A549 (cell line): Measurements from ENCODE around the gene CDADC1. TPM values are rescaled to one million over a fixed set of nuclear protein-coding genes. Genes with fewer than 3 reads are reported as not detected.

ENCODE experiments used
- ATAC-seq, 2 experiments: fragments of 200-7000 bp in 1 of 2; fragments of >200 bp in 1 of 2; cut with Nextera tagmentation in 1 of 2; cut with Tn5 transposase in 1 of 2; 3 replicates each; pipeline versions ENCODE4 v1.8.0 to v1.9.1; 2018 to 2020; ENCODE audit warnings: mild to moderate bottlenecking in 1 of 2, moderate library complexity in 1 of 2
- CTCF ChIA-PET: fragments of 300-600 bp; sonication (Branson Sonifier 250); formaldehyde crosslinking; extraction: SDS; loops from one replicate; lab custom pipeline; 2021; ENCODE audit warnings: antibody characterized with exemption, inconsistent platforms; lab: Yijun Ruan, JAX
- POLR2A ChIA-PET: fragments of 350-600 bp; formaldehyde crosslinking; extraction: SDS; loops from one replicate; lab custom pipeline; 2021; ENCODE audit warnings: antibody characterized with exemption, inconsistent platforms; lab: Yijun Ruan, JAX
- DNase-seq, 2 experiments: peaks; one replicate each; pipeline versions ENCODE4 v3.0.0 to v3.0.0-alpha.2; 2011 to 2016; ENCODE audit warnings: low read depth in 1 of 2, low spot score in 1 of 2
- FAIRE-seq: peaks from 2 replicates; lab custom pipeline; 2011; peaks lifted over from hg19 to GRCh38; lab: Jason Lieb, UNC
- H3K27ac ChIP-seq, 2 experiments: fragments of >200 bp; sonication (Bioruptor Twin); formaldehyde crosslinking; 3 replicates each; pipeline ENCODE4 v1.5.1; 2016 to 2017
- H3K4me1 ChIP-seq: fragments of >200 bp; sonication (Bioruptor Twin); formaldehyde crosslinking; 3 replicates; pipeline ENCODE4 v1.6.1; 2016
- H3K4me2 ChIP-seq: fragments of >200 bp; sonication (Bioruptor Twin); formaldehyde crosslinking; 3 replicates; pipeline ENCODE4 v1.6.1; 2016
- H3K4me3 ChIP-seq: fragments of >200 bp; sonication (Bioruptor Twin); formaldehyde crosslinking; 3 replicates; pipeline ENCODE4 v1.5.1; 2016
- H3K9me3 ChIP-seq: fragments of >200 bp; sonication (Bioruptor Twin); formaldehyde crosslinking; 3 replicates; pipeline ENCODE4 v1.6.1; 2016
- EHMT2 ChIP-seq: fragments of 200-600 bp; sonication (generic); IDR thresholded peaks from 2 replicates; pipeline ENCODE4 v1.6.1; 2016; ENCODE audit warnings: antibody characterized with exemption, low read depth, mild to moderate bottlenecking, moderate library complexity
- FOSB ChIP-seq: fragments of 250-450 bp; sonication (Bioruptor Pico); IDR thresholded peaks from 2 replicates; pipeline ENCODE4 v1.5.0; 2020; ENCODE audit warnings: mild to moderate bottlenecking, moderate library complexity
- FOXS1 ChIP-seq: fragments of 250-450 bp; sonication (Bioruptor Pico); IDR thresholded peaks from 2 replicates; pipeline ENCODE4 v1.5.0; 2020; ENCODE audit warnings: mild to moderate bottlenecking, moderate library complexity
- HDAC2 ChIP-seq: fragments of 200-600 bp; sonication (generic); IDR thresholded peaks from 2 replicates; pipeline ENCODE4 v1.6.1; 2016
- HEYL ChIP-seq: fragments of 250-450 bp; sonication (Bioruptor Pico); IDR thresholded peaks from 2 replicates; pipeline ENCODE4 v1.8.0; 2021; ENCODE audit warnings: mild to moderate bottlenecking, moderate library complexity
- HOXB13 ChIP-seq: fragments of 250-450 bp; sonication (Bioruptor Pico); IDR thresholded peaks from 2 replicates; pipeline ENCODE4 v1.5.0; 2020; ENCODE audit warnings: low read depth, mild to moderate bottlenecking, moderate library complexity
- JUN ChIP-seq, 2 experiments: fragments of >200 bp; sonication (Bioruptor Twin); formaldehyde crosslinking; IDR thresholded peaks; 2 replicates in 1 of 2; 3 replicates in 1 of 2; pipeline ENCODE4 v1.6.1; 2016 to 2017
- KDM5A ChIP-seq: fragments of 200-600 bp; sonication (generic); IDR thresholded peaks from 2 replicates; pipeline ENCODE4 v1.6.1; 2016; ENCODE audit warnings: antibody characterized with exemption, mild to moderate bottlenecking
- MYC ChIP-seq: IDR thresholded peaks from 2 replicates; pipeline ENCODE4 v1.6.1; 2012; ENCODE audit warnings: mild to moderate bottlenecking, inconsistent platforms, low read length, improper control_type of control experiment, borderline replicate concordance
- PHF8 ChIP-seq: fragments of 200-600 bp; sonication (generic); IDR thresholded peaks from 2 replicates; pipeline ENCODE4 v1.6.1; 2016; ENCODE audit warnings: low read depth, mild to moderate bottlenecking, antibody characterized with exemption, moderate library complexity, borderline replicate concordance
- POLR2AphosphoS2 ChIP-seq: conservative IDR thresholded peaks from 2 replicates; pipeline ENCODE4 v1.6.1; 2012; ENCODE audit warnings: low read length, improper control_type of control experiment, inconsistent platforms
- RARB ChIP-seq: fragments of 250-450 bp; sonication (Bioruptor Pico); IDR thresholded peaks from 2 replicates; pipeline ENCODE4 v1.8.0; 2021; ENCODE audit warnings: mild to moderate bottlenecking, moderate library complexity
- RCOR1 ChIP-seq: fragments of 150-350 bp; IDR thresholded peaks from 2 replicates; pipeline ENCODE4 v1.6.1; 2014; ENCODE audit warnings: antibody characterized with exemption, low read length, low read depth
- SREBF2 ChIP-seq: fragments of 450-650 bp; IDR thresholded peaks from 2 replicates; pipeline ENCODE4 v1.6.1; 2014; ENCODE audit warnings: mild to moderate bottlenecking, moderate library complexity
- ZC3H11A ChIP-seq: fragments of 450-650 bp; IDR thresholded peaks from 2 replicates; pipeline ENCODE4 v1.6.1; 2014; ENCODE audit warnings: antibody characterized with exemption, mild to moderate bottlenecking
- ZSCAN20 ChIP-seq: fragments of 250-450 bp; sonication (Bioruptor Pico); IDR thresholded peaks from 2 replicates; pipeline ENCODE4 v1.8.0; 2022; ENCODE audit warnings: mild to moderate bottlenecking, moderate library complexity
- WGBS: methylation state at CpG from one replicate; pipeline ENCODE4 v1.1.6; 2017; ENCODE audit errors: missing lambda C conversion rate; 5-methylcytosine and 5-hydroxymethylcytosine counted together
- polyA plus RNA-seq, 4 experiments: library from polyadenylated mRNA; depleted of rRNA in 3 of 4; stranded (reverse); fragments of >200 nt; fragmentation: RNase III in 1 of 4; extraction: RNeasy Plus Mini Kit Qiagen cat#74134 plus additional on column Dnase treatment in 1 of 4; gene quantifications; 2 replicates in 3 of 4; 3 replicates in 1 of 4; pipeline ENCODE4 v1.2.3, GENCODE V29; 2011 to 2017
- TF ChIP-seq, protein P1 (sequence below): fragments of >200 bp; sonication (Bioruptor Twin); formaldehyde crosslinking; IDR thresholded peaks from 3 replicates; pipeline ENCODE4 v1.6.1; 2016
- TF ChIP-seq, protein P2 (sequence below): fragments of 200-600 bp; sonication (generic); IDR thresholded peaks from 2 replicates; pipeline ENCODE4 v1.6.1; 2016; ENCODE audit warnings: antibody characterized with exemption, mild to moderate bottlenecking, moderate library complexity
- TF ChIP-seq, protein P3 (sequence below): fragments of 150-350 bp; IDR thresholded peaks from 2 replicates; pipeline ENCODE4 v1.6.1; 2014; ENCODE audit warnings: low read depth, mild to moderate bottlenecking, low read length

CDADC1 gene
- polyA plus RNA-seq, 2 of the 4 experiments (the other 2 are of a cell fraction): 4.3 to 9.6 TPM

DNA sequence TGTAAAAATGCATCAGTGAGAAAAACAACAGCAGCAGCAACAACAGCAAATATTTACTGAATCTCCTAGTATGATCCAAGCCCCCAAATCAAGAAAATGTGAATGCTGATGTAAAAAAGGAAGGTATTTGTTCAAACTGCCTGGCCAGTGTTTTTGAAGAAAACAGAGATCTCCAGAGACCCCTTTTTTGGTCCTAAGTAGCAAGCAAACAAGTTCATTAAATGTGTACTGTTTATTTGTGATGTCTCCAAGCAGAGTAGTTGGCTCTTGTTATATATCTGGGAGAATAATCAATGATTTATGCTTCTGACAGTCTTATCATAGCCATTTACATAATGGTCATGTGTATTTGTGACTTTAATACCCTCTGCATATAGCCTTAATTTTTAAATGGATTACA lies 50.7 kb downstream of the CDADC1 start:
- Histone ChIP-seq H3K4me3 (no peak overlapping the region), H3K4me2 (no peak overlapping the region), H3K4me1 (no peaks in the 10 kb centered on the region), H3K27ac (no peak overlapping the region), H3K9me3 (no peaks in the 10 kb centered on the region)
- DNase-seq: no peak
- FAIRE-seq: no peak
- no peak for ATAC-seq
- ChIA-PET POLR2A (no interaction called here), CTCF (interaction anchor here (1.2 to 5.8 kb wide), 2 partner anchors 138 to 309 kb away, joined by 3 to 45 read pairs; no protein-coding TSS in a partner anchor)
- no peak for TF ChIP-seq JUN (IDR thresholded peaks at IDR 0.05)
- TF ChIP-seq KDM5A: no peak
- TF ChIP-seq HEYL (CRISPR knock-in tag): no peak
- TF ChIP-seq, protein P1, sequence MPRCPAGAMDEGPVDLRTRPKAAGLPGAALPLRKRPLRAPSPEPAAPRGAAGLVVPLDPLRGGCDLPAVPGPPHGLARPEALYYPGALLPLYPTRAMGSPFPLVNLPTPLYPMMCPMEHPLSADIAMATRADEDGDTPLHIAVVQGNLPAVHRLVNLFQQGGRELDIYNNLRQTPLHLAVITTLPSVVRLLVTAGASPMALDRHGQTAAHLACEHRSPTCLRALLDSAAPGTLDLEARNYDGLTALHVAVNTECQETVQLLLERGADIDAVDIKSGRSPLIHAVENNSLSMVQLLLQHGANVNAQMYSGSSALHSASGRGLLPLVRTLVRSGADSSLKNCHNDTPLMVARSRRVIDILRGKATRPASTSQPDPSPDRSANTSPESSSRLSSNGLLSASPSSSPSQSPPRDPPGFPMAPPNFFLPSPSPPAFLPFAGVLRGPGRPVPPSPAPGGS: no peak
- TF ChIP-seq FOSB (CRISPR knock-in tag): no peak
- no peak for TF ChIP-seq SREBF2
- no peak for TF ChIP-seq HDAC2
- no peak for TF ChIP-seq PHF8
- TF ChIP-seq, protein P2, sequence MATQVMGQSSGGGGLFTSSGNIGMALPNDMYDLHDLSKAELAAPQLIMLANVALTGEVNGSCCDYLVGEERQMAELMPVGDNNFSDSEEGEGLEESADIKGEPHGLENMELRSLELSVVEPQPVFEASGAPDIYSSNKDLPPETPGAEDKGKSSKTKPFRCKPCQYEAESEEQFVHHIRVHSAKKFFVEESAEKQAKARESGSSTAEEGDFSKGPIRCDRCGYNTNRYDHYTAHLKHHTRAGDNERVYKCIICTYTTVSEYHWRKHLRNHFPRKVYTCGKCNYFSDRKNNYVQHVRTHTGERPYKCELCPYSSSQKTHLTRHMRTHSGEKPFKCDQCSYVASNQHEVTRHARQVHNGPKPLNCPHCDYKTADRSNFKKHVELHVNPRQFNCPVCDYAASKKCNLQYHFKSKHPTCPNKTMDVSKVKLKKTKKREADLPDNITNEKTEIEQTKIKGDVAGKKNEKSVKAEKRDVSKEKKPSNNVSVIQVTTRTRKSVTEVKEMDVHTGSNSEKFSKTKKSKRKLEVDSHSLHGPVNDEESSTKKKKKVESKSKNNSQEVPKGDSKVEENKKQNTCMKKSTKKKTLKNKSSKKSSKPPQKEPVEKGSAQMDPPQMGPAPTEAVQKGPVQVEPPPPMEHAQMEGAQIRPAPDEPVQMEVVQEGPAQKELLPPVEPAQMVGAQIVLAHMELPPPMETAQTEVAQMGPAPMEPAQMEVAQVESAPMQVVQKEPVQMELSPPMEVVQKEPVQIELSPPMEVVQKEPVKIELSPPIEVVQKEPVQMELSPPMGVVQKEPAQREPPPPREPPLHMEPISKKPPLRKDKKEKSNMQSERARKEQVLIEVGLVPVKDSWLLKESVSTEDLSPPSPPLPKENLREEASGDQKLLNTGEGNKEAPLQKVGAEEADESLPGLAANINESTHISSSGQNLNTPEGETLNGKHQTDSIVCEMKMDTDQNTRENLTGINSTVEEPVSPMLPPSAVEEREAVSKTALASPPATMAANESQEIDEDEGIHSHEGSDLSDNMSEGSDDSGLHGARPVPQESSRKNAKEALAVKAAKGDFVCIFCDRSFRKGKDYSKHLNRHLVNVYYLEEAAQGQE: no peak
- TF ChIP-seq RARB (CRISPR knock-in tag): no peak
- no peak for TF ChIP-seq FOXS1 (CRISPR knock-in tag)
- TF ChIP-seq, protein P3, sequence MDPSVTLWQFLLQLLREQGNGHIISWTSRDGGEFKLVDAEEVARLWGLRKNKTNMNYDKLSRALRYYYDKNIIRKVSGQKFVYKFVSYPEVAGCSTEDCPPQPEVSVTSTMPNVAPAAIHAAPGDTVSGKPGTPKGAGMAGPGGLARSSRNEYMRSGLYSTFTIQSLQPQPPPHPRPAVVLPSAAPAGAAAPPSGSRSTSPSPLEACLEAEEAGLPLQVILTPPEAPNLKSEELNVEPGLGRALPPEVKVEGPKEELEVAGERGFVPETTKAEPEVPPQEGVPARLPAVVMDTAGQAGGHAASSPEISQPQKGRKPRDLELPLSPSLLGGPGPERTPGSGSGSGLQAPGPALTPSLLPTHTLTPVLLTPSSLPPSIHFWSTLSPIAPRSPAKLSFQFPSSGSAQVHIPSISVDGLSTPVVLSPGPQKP: no peak
- TF ChIP-seq ZSCAN20 (CRISPR knock-in tag): no peak
- no peak for TF ChIP-seq HOXB13 (CRISPR knock-in tag)
- no peak for TF ChIP-seq MYC
- TF ChIP-seq POLR2AphosphoS2: no peak

DNA sequence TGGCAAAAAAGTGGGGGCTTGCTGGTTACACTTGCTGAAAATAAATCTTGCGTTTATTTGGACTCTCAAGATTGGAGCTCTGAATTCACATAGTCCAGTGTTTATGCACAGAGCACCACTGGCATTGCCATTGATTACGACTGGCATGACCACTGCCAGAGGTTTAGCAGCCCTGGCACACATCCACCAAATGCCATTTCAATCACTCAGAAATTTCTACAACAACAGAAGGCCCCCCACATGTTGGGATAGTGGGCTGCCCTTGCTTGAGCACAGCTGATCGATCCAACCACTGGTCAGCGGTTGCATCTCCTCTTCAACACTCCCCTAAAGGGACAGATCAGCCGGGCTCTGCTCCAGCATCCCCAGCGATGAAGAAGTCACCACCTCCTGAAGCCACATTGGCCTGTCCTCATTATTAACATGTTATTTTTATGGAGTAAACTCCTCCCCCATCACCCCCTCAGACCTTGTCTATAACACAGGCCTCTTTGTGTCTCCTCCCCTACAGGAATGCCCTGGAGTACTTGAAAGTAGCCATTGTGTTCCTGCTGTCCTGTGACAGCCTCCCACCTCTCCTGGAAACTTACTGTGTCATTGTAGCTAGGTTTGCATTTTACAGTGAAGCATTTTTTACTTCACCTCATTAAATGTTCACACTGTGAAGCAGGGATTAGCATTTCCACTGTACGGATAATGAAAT lies 51.3 kb downstream of the CDADC1 start:
- no peak for TF ChIP-seq EHMT2
- TF ChIP-seq RCOR1: no peak
- no peak for TF ChIP-seq ZC3H11A
- H3K4me2 ChIP-seq: no peak overlapping the region
- POLR2A ChIA-PET: no interaction called here
- FAIRE-seq (no peak), DNase-seq (no peak), ATAC-seq (no peak)
- no peak overlapping the region for H3K4me3 ChIP-seq
- CTCF ChIA-PET: interaction anchor here (1.2 to 5.8 kb wide), 2 partner anchors 137 to 308 kb away, joined by 3 to 45 read pairs; no protein-coding TSS in a partner anchor
- H3K4me1 ChIP-seq: no peaks in the 10 kb centered on the region
- WGBS: 87% methylated on average over 7 of the region's 7 CpGs
- no peaks in the 10 kb centered on the region for H3K9me3 ChIP-seq
- no peak overlapping the region for H3K27ac ChIP-seq
